ENCODE results near the gene NTSR1.

- TF ChIP-seq CTCF (conservative IDR thresholded peaks at IDR 0.05 in 1 of 2, IDR thresholded peaks at IDR 0.05 in 1 of 2; ENCODE audit: extremely low read depth in 1 of 2, insufficient read depth in 1 of 2, low read depth in 1 of 2, low read length in 2 of 2) (no peak), EZH2 (IDR thresholded peaks at IDR 0.05; ENCODE audit: borderline replicate concordance, low read length) (no peak)
These were observed 1.2 kb upstream of the NTSR1 start for GRCh38 chr20:62707276-62707920.

Data from mammary epithelial cell (primary cell).